Stimulated activated CD4-positive, alpha-beta T cell treated with anti-CD3 and anti-CD28 coated beads, Interleukin-1b, Interleukin-23, amount 100 ng/mL, for 4 hours (primary cell): ENCODE data around the gene TRIM44.
"Not testable (repeated sequence)": the region's sequence is repeated elsewhere in the genome, so short reads cannot be mapped to it uniquely, and the experiment has no call there.

Source experiments
- DNase-seq, 2 donors: peaks; one replicate each; pipeline ENCODE4 v3.0.0-alpha.2; 2020; ENCODE audit warnings: low read depth in 2 of 2

The TRIM44 gene

DNA sequence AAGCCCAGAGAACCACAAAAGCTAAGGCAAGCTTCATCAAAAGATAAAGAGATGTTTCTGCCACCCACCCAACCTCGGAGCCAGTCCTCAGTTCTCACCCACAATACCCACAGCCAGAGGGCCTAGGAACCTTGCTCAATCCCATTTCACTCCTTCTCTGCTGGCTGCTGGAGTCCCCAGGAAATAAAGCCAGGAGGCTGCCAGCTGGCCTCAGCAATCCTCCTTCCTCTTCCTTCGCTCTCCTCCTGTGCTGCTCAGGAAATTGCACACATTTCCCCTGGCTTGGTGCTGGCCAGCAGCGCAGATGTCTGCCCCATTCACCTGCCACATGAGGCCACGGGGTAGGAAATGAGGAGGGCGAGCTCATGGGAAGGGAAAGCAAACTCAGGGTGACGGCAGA is 189.5 kb downstream of the TRIM44 start:
- DNase-seq = no peak

DNA sequence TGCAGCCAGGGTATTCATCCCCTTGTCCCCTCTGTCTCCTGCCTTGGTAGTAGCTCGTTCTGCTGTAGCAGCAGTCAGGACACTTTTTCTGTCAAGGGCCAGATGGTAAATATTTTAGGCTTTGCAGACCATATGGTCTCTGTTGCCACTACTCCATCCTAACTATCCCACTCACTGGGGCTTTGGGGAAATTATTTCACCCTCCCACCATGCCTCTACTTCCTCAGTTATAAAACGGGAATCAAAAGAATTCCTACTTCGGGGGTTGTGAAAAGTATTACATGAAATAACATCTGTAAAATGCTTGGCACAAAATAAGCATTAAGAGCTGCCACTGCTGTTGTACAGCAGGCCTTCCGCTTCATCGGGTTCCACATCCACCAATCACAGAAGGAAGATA is 191.4 kb downstream of the TRIM44 start:
- no peak for DNase-seq

DNA sequence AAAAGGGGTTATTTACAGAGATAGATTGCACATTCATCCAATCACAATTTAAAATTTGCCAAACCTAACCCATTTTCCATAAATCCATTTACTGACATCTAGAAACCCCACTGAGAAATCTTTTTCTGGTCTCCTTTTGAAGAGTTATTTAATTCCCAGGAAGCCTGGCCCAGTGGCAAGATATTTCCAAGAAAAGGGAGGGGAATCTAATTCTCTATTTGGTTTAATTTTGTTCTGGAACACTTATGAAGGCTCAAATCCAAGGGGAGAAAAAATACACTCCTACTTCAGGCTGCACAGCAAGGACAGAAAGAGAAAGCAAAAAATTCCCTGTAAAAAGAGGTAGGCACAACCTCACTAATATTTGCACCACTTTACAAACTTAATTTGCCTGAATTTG is 193.1 kb downstream of the TRIM44 start:
- no peak for DNase-seq

DNA sequence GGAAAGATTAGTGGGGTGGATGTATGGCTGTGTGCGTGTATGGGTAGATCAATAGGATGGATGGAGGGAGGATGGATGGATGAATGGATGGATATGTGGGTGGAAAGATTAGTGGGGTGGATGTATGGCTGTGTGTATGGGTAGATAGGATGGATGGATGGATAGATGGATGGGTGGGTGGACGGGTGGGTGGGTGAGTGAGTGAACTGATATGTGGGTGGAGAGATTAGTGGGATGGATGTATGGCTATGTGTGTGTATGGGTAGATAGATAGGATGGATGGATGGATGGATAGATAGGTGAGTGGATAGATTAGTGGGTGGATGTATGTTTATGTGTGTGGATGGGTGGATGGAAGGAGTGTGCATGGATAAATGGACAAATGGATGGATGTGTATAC is 193.7 kb downstream of the TRIM44 start:
- no peak for DNase-seq

DNA sequence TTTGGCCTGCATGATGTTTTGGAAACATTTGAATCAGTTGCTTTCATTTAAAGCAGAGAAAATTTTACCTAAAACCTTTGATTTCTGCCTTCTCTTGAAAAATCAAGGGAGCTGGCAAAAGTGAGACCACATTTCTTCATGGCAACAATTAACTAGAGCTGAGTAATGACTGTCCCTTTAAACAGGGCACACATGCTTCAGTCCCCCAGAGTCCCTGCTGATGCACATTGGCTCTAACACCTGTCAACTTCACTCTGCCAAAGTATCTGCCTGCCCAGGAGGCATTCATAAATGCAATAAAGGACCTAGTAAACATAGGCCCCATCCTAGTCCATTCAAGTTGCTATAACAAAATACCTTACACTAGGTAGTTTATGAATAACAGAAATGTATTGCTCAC is 194.2 kb downstream of the TRIM44 start:
- DNase-seq = no peak

DNA sequence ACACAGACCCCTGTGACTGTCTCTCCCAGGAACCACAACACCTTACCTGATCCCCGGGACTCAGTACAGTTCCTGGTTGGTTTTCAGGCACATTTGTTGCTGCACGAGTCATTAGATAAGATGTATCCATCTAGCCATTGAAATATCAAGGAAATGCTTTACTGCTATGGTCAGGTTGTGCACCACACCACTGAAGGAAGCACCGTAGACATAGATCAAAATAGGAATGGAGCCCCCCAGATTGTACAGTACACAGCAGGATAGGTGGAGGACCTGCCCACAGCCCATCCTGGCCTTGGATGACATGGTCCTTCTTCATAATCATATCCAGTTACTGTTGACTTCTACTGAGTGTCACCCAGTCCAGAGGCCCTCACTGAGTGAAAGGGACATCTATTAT is 195.3 kb downstream of the TRIM44 start:
- no peak for DNase-seq

DNA sequence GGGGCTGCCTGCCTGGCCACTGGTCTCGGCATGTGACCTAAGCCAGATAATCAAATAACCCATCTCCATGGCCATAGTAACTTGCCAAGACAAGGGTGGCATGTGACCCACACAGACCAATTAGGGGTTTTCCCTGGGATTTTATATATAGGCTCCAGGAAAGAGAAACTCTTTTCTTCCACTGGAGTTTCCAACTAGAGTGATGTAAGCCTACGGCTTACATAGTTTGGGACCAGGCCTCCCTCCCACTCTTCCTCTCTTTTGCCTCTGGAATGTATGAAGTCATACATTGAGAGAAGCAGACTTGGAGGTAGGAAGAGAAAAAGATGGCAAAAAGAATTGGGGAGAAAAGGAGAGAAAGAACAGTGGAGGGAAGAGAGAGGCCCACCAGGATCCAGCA is 196.7 kb downstream of the TRIM44 start:
- no peak for DNase-seq

DNA sequence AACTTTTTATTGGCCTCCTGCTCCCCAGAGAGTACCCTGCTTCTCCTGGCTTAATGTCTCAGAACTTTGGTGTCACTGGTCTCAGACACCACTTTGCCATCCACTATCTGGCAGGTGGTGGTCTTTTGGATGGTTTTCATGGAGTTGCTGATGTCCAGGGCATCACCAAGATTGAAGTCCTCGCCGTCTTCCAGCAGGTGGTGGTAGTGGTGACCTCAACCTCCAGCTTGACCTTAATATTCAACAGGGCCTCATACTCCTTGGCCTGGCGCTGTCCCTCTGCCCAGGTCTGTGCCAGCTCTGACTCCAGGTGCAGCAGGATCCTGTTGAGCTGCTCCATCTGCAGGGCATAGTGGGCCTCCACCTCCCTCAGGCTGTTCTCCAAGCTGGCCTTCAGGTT is 197.6 kb downstream of the TRIM44 start:
- not testable (repeated sequence) for DNase-seq

DNA sequence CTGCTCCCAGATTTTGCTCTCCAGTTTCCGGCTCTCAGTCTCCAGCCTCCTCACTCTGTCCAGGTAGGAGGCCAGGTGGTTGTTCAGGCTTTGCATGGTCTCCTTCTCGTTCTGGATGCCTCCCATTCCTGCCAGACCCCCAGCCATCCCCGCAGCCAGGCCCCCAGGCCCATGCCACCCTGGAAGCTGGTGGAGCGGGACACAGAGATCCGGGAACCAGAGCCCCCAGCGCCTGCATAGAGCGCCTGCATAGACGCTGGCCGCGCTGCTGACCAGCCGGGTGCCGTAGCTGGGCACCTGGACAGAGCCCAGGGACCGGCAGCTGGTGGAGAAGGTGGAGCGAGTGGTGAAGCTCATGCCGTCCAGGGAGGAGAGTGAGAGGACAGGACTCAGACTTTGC is 198.6 kb downstream of the TRIM44 start:
- DNase-seq = no peak

DNA sequence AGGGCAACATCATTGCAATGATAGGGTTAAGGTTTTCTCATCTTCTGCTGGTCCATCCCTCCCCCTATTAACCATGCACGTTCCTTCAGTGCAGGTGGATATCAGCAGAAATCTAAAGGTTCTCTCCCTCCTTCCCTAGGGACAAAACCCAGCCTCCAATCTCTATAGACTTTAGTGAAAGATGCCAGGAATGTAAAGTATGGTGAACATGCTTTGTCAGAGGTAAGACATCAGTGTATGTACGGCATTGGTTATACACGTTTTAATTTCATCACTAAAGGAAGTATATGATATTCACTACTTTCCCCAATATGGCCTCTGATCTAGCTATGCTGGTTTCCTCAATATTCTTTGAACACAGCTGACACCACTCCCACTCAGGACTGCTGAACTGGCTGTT is 200.1 kb downstream of the TRIM44 start:
- DNase-seq = no peak

DNA sequence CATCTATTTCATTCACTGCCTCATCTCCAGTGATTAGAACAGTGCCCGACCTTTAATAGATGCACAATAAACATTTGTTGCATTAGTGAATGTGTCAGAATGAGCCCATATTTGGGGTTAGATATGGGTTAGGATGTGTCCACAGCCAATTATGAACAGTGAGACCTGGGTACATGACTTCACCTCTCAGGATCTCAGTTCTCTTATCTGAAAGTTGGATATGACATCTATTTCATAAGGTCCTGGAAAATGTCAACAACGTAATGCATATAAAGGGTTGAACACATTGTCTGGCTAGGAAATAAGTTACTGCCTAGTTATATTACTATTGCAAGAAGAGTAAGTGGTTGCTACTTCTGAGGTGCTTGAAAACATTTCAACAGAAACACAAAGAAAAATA is 201.6 kb downstream of the TRIM44 start:
- DNase-seq = no peak

DNA sequence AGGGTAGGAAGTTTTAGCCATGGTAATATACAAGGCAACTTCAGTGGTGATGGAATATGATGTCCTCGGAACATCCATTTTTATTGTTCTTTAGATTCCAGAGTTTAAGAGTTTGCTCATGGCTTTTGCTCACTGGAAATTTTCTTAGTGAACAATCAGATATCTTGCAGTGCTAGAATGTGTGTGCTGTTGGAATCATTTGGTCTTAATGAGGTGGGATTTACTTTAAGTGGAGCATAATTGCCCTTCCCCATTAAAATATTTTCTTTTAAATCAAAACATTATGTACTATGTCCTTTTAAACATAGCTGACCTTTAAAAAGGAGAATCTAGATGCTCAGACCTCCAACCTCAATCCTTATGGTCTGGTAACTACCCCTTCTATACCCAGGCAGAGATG is 204.0 kb downstream of the TRIM44 start:
- no peak for DNase-seq
